H1 (cell line): ENCODE measurements around the gene MICU1. TPM values are rescaled to one million over a fixed set of nuclear protein-coding genes. Genes with fewer than 3 reads are reported as not detected.
A peak's percentile ranks its signal among the peaks of the same experiment; 100 is the strongest.

ENCODE experiments used
- CTCF ChIA-PET: fragments of 300-600 bp; sonication (Branson Sonifier 250); formaldehyde crosslinking; loops from one replicate; lab custom pipeline; 2021; ENCODE audit not compliant: partially characterized antibody; lab: Charles Lee
- POLR2A ChIA-PET: fragments of 300-600 bp; sonication (Branson Sonifier 250); formaldehyde crosslinking; loops from one replicate; lab custom pipeline; 2021; ENCODE audit warnings: inconsistent platforms; ENCODE audit not compliant: partially characterized antibody; lab: Charles Lee
- DNase-seq, 2 experiments: peaks; one replicate each; pipeline versions ENCODE4 v3.0.0 to v3.0.0-alpha.2; 2010 to 2022; ENCODE audit warnings: low spot score in 2 of 2, low read depth in 1 of 2, mixed read lengths in 1 of 2
- FAIRE-seq: peaks from 2 replicates; lab custom pipeline; 2011; peaks lifted over from hg19 to GRCh38; lab: Jason Lieb, UNC
- H2AFZ ChIP-seq: 2 replicates; pipeline ENCODE4 v1.8.1; 2012; ENCODE audit warnings: low read length, inconsistent platforms
- H2AK5ac ChIP-seq: 2 replicates; pipeline ENCODE4 v1.6.1; 2013; ENCODE audit warnings: low read depth, low read length
- H2BK120ac ChIP-seq: replicated peaks from 2 replicates; pipeline ENCODE3; 2013; ENCODE audit warnings: low read depth, low read length, inconsistent platforms
- H2BK12ac ChIP-seq: 2 replicates; pipeline ENCODE4 v1.6.1; 2013; ENCODE audit warnings: low read depth, low read length
- H2BK15ac ChIP-seq: 2 replicates; pipeline ENCODE4 v1.6.1; 2013; ENCODE audit warnings: low read length
- H2BK20ac ChIP-seq: 2 replicates; pipeline ENCODE4 v1.6.1; 2013; ENCODE audit warnings: low read length
- H2BK5ac ChIP-seq: 2 replicates; pipeline ENCODE4 v1.6.1; 2013; ENCODE audit warnings: low read depth, low read length
- H3K14ac ChIP-seq: 2 replicates; pipeline ENCODE4 v1.6.1; 2013; ENCODE audit warnings: inconsistent platforms; ENCODE audit not compliant: insufficient read length
- H3K18ac ChIP-seq: 2 replicates; pipeline ENCODE4 v1.6.1; 2013; ENCODE audit warnings: low read length; ENCODE audit errors: extremely low read depth
- H3K23ac ChIP-seq: 2 replicates; pipeline ENCODE4 v1.6.1; 2013; ENCODE audit warnings: inconsistent platforms; ENCODE audit not compliant: insufficient read length
- H3K23me2 ChIP-seq: 2 replicates; pipeline ENCODE4 v1.6.1; 2013; ENCODE audit warnings: low read depth, low read length
- H3K27ac ChIP-seq: 2 replicates; pipeline ENCODE4 v1.6.1; 2011; ENCODE audit warnings: low read depth, low read length, inconsistent platforms
- H3K27me3 ChIP-seq, 4 experiments: replicated peaks in 1 of 4; 1 replicate in 1 of 4; 2 replicates in 3 of 4; pipeline versions ENCODE4 v1.6.1 to v1.8.1; 2011 to 2013; ENCODE audit warnings: low read length in 3 of 4, mild to moderate bottlenecking in 3 of 4, inconsistent platforms in 2 of 4, mixed read lengths in 2 of 4, moderate library complexity in 1 of 4; ENCODE audit not compliant: control insufficient read depth in 3 of 4, insufficient read depth in 3 of 4; ENCODE audit errors: extremely low read depth in 1 of 4
- H3K36me3 ChIP-seq, 4 experiments: 2 replicates each; pipeline versions ENCODE4 v1.6.1 to v1.8.1; 2011 to 2013; ENCODE audit warnings: mild to moderate bottlenecking in 4 of 4, low read length in 3 of 4, moderate library complexity in 2 of 4, control low read depth in 1 of 4, inconsistent platforms in 1 of 4; ENCODE audit not compliant: insufficient read depth in 4 of 4, control insufficient read depth in 2 of 4
- H3K4ac ChIP-seq: replicated peaks from 2 replicates; pipeline ENCODE3; 2013; ENCODE audit warnings: low read length, low read depth, mixed read lengths, inconsistent platforms; ENCODE audit not compliant: insufficient read length
- H3K4me1 ChIP-seq, 4 experiments: replicated peaks in 1 of 4; 1 replicate in 1 of 4; 2 replicates in 3 of 4; pipeline versions ENCODE4 v1.6.1 to v1.8.1; 2011 to 2013; ENCODE audit warnings: low read length in 3 of 4, inconsistent platforms in 2 of 4, mixed read lengths in 1 of 4; ENCODE audit not compliant: insufficient read depth in 4 of 4, control insufficient read depth in 3 of 4
- H3K4me2 ChIP-seq, 2 experiments: 2 replicates each; pipeline versions ENCODE4 v1.6.1 to v1.8.1; 2011 to 2013; ENCODE audit warnings: low read depth in 2 of 2, low read length in 2 of 2, control low read depth in 1 of 2, inconsistent platforms in 1 of 2, mild to moderate bottlenecking in 1 of 2; ENCODE audit not compliant: insufficient read depth in 1 of 2
- H3K4me3 ChIP-seq, 4 experiments: fragments of 200-600, 300-600 bp in 1 of 4; sonication (generic), shearing (Covaris generic), sonication (Bioruptor Twin) in 1 of 4; 2 replicates each; pipeline versions ENCODE4 v1.5.1 to v1.8.1; 2011 to 2016; ENCODE audit warnings: low read length in 4 of 4, low read depth in 3 of 4, control low read depth in 2 of 4, inconsistent platforms in 2 of 4, mild to moderate bottlenecking in 2 of 4, mixed read lengths in 1 of 4, moderate library complexity in 1 of 4; ENCODE audit not compliant: insufficient read depth in 2 of 4; ENCODE audit errors: extremely low read depth in 1 of 4
- H3K56ac ChIP-seq: replicated peaks from 2 replicates; pipeline ENCODE3; 2013; ENCODE audit warnings: low read depth, mild to moderate bottlenecking, mixed read lengths, low read length, inconsistent platforms; ENCODE audit not compliant: insufficient read length
- H3K79me1 ChIP-seq: 2 replicates; pipeline ENCODE4 v1.6.1; 2013; ENCODE audit warnings: low read depth, low read length, control low read depth
- H3K79me2 ChIP-seq, 2 experiments: 2 replicates each; pipeline versions ENCODE4 v1.6.1 to v1.8.1; 2012 to 2013; ENCODE audit warnings: low read length in 2 of 2, mild to moderate bottlenecking in 2 of 2, inconsistent platforms in 1 of 2; ENCODE audit not compliant: insufficient read depth in 2 of 2, control insufficient read depth in 1 of 2
- H3K9ac ChIP-seq, 4 experiments: replicated peaks in 1 of 4; 1 replicate in 1 of 4; 2 replicates in 3 of 4; pipeline versions ENCODE4 v1.6.1 to v1.8.1; 2011 to 2013; ENCODE audit warnings: low read depth in 3 of 4, low read length in 3 of 4, control low read depth in 2 of 4, mild to moderate bottlenecking in 2 of 4, moderate library complexity in 2 of 4, inconsistent platforms in 1 of 4; ENCODE audit errors: extremely low read depth in 1 of 4
- H3K9me3 ChIP-seq, 2 experiments: 2 replicates each; pipeline versions ENCODE4 v1.6.1 to v1.8.1; 2012 to 2013; ENCODE audit warnings: mild to moderate bottlenecking in 2 of 2, moderate library complexity in 2 of 2, control low read depth in 1 of 2, inconsistent platforms in 1 of 2, low read depth in 1 of 2, low read length in 1 of 2, mixed read lengths in 1 of 2; ENCODE audit not compliant: insufficient read depth in 2 of 2
- H4K20me1 ChIP-seq, 2 experiments: replicated peaks in 1 of 2; 2 replicates each; pipeline versions ENCODE3 to v1.8.1; 2011 to 2013; ENCODE audit warnings: inconsistent platforms in 2 of 2, low read length in 2 of 2, mild to moderate bottlenecking in 1 of 2; ENCODE audit not compliant: insufficient read depth in 2 of 2, control insufficient read depth in 1 of 2
- H4K5ac ChIP-seq: 2 replicates; pipeline ENCODE4 v1.6.1; 2013; ENCODE audit warnings: low read length, low read depth, mixed read lengths, inconsistent platforms; ENCODE audit not compliant: insufficient read length
- H4K8ac ChIP-seq: 2 replicates; pipeline ENCODE4 v1.8.0; 2013; ENCODE audit warnings: mild to moderate bottlenecking, moderate library complexity, low read length, inconsistent platforms; ENCODE audit not compliant: insufficient read depth; ENCODE audit errors: extremely low read depth
- H4K91ac ChIP-seq: replicated peaks from 2 replicates; pipeline ENCODE3; 2013; ENCODE audit warnings: low read length, mixed read lengths, inconsistent platforms; ENCODE audit not compliant: insufficient read length
- ATF2 ChIP-seq: IDR thresholded peaks from 2 replicates; pipeline ENCODE4 v1.6.1; 2012; ENCODE audit warnings: low read length, inconsistent platforms
- CHD2 ChIP-seq: IDR thresholded peaks from 2 replicates; pipeline ENCODE4 v1.6.1; 2012; ENCODE audit warnings: low read length, improper control_type of control experiment
- CREB1 ChIP-seq: IDR thresholded peaks from 2 replicates; pipeline ENCODE4 v1.6.1; 2012; ENCODE audit warnings: inconsistent platforms
- EGR1 ChIP-seq: IDR thresholded peaks from 2 replicates; pipeline ENCODE4 v1.6.1; 2011; ENCODE audit warnings: low read depth, low read length, borderline replicate concordance
- KDM1A ChIP-seq: fragments of 200-600, 300-600 bp; sonication (generic); IDR thresholded peaks from 2 replicates; pipeline ENCODE4 v1.7.1; 2016; ENCODE audit warnings: mild to moderate bottlenecking, low read length, borderline replicate concordance
- KDM4A ChIP-seq: IDR thresholded peaks from one replicate; pipeline ENCODE4 v1.7.1; 2012; ENCODE audit warnings: low read depth, mild to moderate bottlenecking, moderate library complexity, low read length, inconsistent platforms; ENCODE audit not compliant: severe bottlenecking
- POLR2AphosphoS5 ChIP-seq: IDR thresholded peaks from 2 replicates; pipeline ENCODE4 v1.6.1; 2011; ENCODE audit warnings: low read depth, low read length
- RAD21 ChIP-seq, 2 experiments: IDR thresholded peaks in 1 of 2; conservative IDR thresholded peaks in 1 of 2; 2 replicates each; pipeline ENCODE4 v1.6.1; 2011; ENCODE audit warnings: low read depth in 2 of 2, low read length in 2 of 2, improper control_type of control experiment in 1 of 2, inconsistent platforms in 1 of 2, mild to moderate bottlenecking in 1 of 2, moderate library complexity in 1 of 2
- SIRT6 ChIP-seq: IDR thresholded peaks from one replicate; pipeline ENCODE4 v1.7.1; 2012; ENCODE audit warnings: low read length, inconsistent platforms
- SIX5 ChIP-seq: IDR thresholded peaks from 2 replicates; pipeline ENCODE4 v1.6.1; 2011; ENCODE audit warnings: mild to moderate bottlenecking, low read depth, low read length
- TEAD4 ChIP-seq: IDR thresholded peaks from 2 replicates; pipeline ENCODE4 v1.6.1; 2012; ENCODE audit warnings: low read depth, low read length, inconsistent platforms, mixed read lengths
- WGBS, 2 experiments: shearing (Covaris generic) in 1 of 2; methylation state at CpG; one replicate each; pipeline versions ENCODE4 v1.1.6 to v1.1.7; 2013 to 2015; ENCODE audit warnings: low lambda C conversion rate in 2 of 2, mixed read lengths in 2 of 2, inconsistent platforms in 1 of 2, low coverage in 1 of 2, missing lambda C conversion rate in 1 of 2; ENCODE audit not compliant: insufficient replicate concordance in 2 of 2, insufficient coverage in 1 of 2, insufficient read length in 1 of 2; ENCODE audit errors: extremely low coverage in 1 of 2, missing lambda C conversion rate in 1 of 2; 5-methylcytosine and 5-hydroxymethylcytosine counted together
- polyA plus RNA-seq, 7 experiments: library from polyadenylated mRNA; depleted of rRNA in 3 of 7; stranded (reverse) in 5 of 7; unstranded in 2 of 7; fragments of >200 nt in 5 of 7; fragments of 200-250 nt in 2 of 7; gene quantifications; 1 replicate in 5 of 7; 2 replicates in 1 of 7; 4 replicates in 1 of 7; pipeline versions ENCODE4 v1.2.1 to v1.2.3, GENCODE V29; 2011 to 2013; ENCODE audit warnings: missing spikeins in 2 of 7, mixed read lengths in 2 of 7
- total RNA-seq: library from RNA; stranded (reverse); fragmentation: NEBNext Ultra II Directional; extraction: Animal tissue kit (Norgen Biotek cat#: 25700); gene quantifications from 2 replicates; pipeline ENCODE4 v1.2.1, GENCODE V29; 2021

The MICU1 gene
- total and polyA plus RNA-seq, 2 of the 8 experiments (the other 6 are each of a cell fraction or from before 2014, with no cell fraction given): 18.0 to 36.7 TPM

GRCh38 chr10:72334825-72335393, 291.0 kb downstream of the MICU1 start:
- H2BK20ac ChIP-seq: 0 out of 2 replicates have a peak overlapping the region, but pooled peaks have one; percentile 32
- CTCF ChIA-PET: interaction anchor here (0.7 to 10.8 kb wide), 13 partner anchors 8 to 208 kb away, joined by 3 to 91 read pairs (median 4); partner anchors contain the start of gene DDIT4
- POLR2A ChIA-PET: interaction anchor here (0.9 to 39.2 kb wide), 6 partner anchors 14 to 98 kb away, joined by 3 to 895 read pairs (median 4); partner anchors contain the start of genes DDIT4 and DNAJB12
- H3K56ac ChIP-seq: peak overlapping the region; percentile 2
- H4K8ac ChIP-seq: peak overlapping the region; percentile 60; the same call in 1 of the 2 replicates
- peak overlapping the region; percentile 49 for H3K27ac ChIP-seq
- peak overlapping the region; percentile 60; the same call in 1 of the 2 replicates for H2BK12ac ChIP-seq
- WGBS, 2 experiments: 82% methylated on average over 16 of the region's 16 CpGs; no CpG with 5 or more reads in 1 of the 2 experiments
- H3K4me3 ChIP-seq: no peak overlapping the region
- H2BK15ac ChIP-seq: no peak overlapping the region
- peak overlapping the region; percentile 71; the same call in 1 of the 2 replicates for H3K18ac ChIP-seq
- H3K23me2 ChIP-seq: no peaks in the 10 kb centered on the region
- H3K4me2 ChIP-seq: no peak overlapping the region
- no peak for FAIRE-seq
- H2AK5ac ChIP-seq: no peak overlapping the region
- no peak overlapping the region for H2AFZ ChIP-seq
- H3K4me1 ChIP-seq: peaks cover 0 to 34% (median 20%) of the 10 kb centered on the region in 4 experiments; a peak in 6 of 7 replicates
- H3K36me3 ChIP-seq: peaks cover 6 to 11% (median 7%) of the 10 kb centered on the region in 4 experiments; a peak in 5 of 8 replicates
- no peaks in the 10 kb centered on the region for H3K79me1 ChIP-seq
- H3K14ac ChIP-seq: no peak overlapping the region
- H4K91ac ChIP-seq: peak overlapping the region; percentile 82
- H3K9ac ChIP-seq: no peak overlapping the region; a peak in 1 of 7 replicates
- H3K27me3 ChIP-seq: no peaks in the 10 kb centered on the region
- H2BK5ac ChIP-seq: peak overlapping the region; percentile 66; the same call in 1 of the 2 replicates
- H3K4ac ChIP-seq: peak overlapping the region; percentile 60
- no peak overlapping the region for H2BK120ac ChIP-seq
- DNase-seq: peak in 1 of 2 experiments; percentile 51
- no peaks in the 10 kb centered on the region for H4K20me1 ChIP-seq
- peak overlapping the region; percentile 38 for H4K5ac ChIP-seq
- H3K23ac ChIP-seq: no peak overlapping the region
- no peaks in the 10 kb centered on the region for H3K79me2 ChIP-seq
- H3K9me3 ChIP-seq: no peaks in the 10 kb centered on the region
- no peak for TF ChIP-seq TEAD4
- no peak for TF ChIP-seq CHD2
- no peak for TF ChIP-seq KDM1A
- TF ChIP-seq RAD21 (IDR thresholded peaks at IDR 0.05 in 1 of 2, conservative IDR thresholded peaks at IDR 0.05 in 1 of 2; ENCODE audit: low read depth in 2 of 2, low read length in 2 of 2): 0 out of 4 replicates have a peak, but pooled peaks of 1 of the 2 experiments have one; percentile 3
- TF ChIP-seq POLR2AphosphoS5: no peak
- TF ChIP-seq KDM4A: no peak
- no peak for TF ChIP-seq EGR1
- no peak for TF ChIP-seq SIRT6
- TF ChIP-seq CREB1: no peak
- no peak for TF ChIP-seq SIX5
- TF ChIP-seq ATF2: no peak
